ENCODE data around the gene TBKBP1.

TBKBP1 gene

GRCh38 chr17:47714773-47715396 lies 20.9 kb downstream of the TBKBP1 start:
- peaks cover 7% of the 10 kb centered on the region; the same call in 1 of the 2 replicates for H4K20me1 ChIP-seq (ENCODE audit: insufficient read depth, low read length)
- no peaks in the 10 kb centered on the region for H3K9me3 ChIP-seq (ENCODE audit: insufficient read depth, low read length, severe bottlenecking)
- peaks cover 20% of the 10 kb centered on the region for H3K27me3 ChIP-seq (ENCODE audit: insufficient read depth, low read length, poor library complexity)
- H3K4me1 ChIP-seq (ENCODE audit: insufficient read depth, low read length), result peaks cover 27% of the 10 kb centered on the region
- H3K4me3 ChIP-seq (ENCODE audit: low read depth in 1 of 2, low read length in 2 of 2), result no peak overlapping the region
- no peaks in the 10 kb centered on the region for H3K36me3 ChIP-seq (ENCODE audit: insufficient read depth, low read length)
- no peak overlapping the region for H2AFZ ChIP-seq (ENCODE audit: low read depth, low read length)
- no peak overlapping the region for H3K4me2 ChIP-seq (ENCODE audit: insufficient read depth, low read length)
- H3K79me2 ChIP-seq (ENCODE audit: insufficient read depth, low read length), result no peaks in the 10 kb centered on the region
- H3K9ac ChIP-seq (ENCODE audit: low read depth, low read length), result no peak overlapping the region
- H3K27ac ChIP-seq (ENCODE audit: low read length), result no peak overlapping the region
- ATAC-seq (ENCODE audit: insufficient read depth, low read depth) (no peak), DNase-seq (no peak)
- TF ChIP-seq EZH2 (IDR thresholded peaks at IDR 0.05; ENCODE audit: borderline replicate concordance, low read depth, low read length, severe bottlenecking) (no peak), CTCF (IDR thresholded peaks at IDR 0.05; ENCODE audit: borderline replicate concordance, extremely low read depth, low read length, poor library complexity, severe bottlenecking) (no peak)

GRCh38 chr17:47715669-47716325 lies 21.8 kb downstream of the TBKBP1 start:
- no peak for ATAC-seq (ENCODE audit: insufficient read depth, low read depth)
- TF ChIP-seq CTCF (IDR thresholded peaks at IDR 0.05; ENCODE audit: borderline replicate concordance, extremely low read depth, low read length, poor library complexity, severe bottlenecking), result no peak
- no peak for TF ChIP-seq EZH2 (IDR thresholded peaks at IDR 0.05; ENCODE audit: borderline replicate concordance, low read depth, low read length, severe bottlenecking)
- Histone ChIP-seq H3K27me3 (ENCODE audit: insufficient read depth, low read length, poor library complexity) (peaks cover 25% of the 10 kb centered on the region), H3K79me2 (ENCODE audit: insufficient read depth, low read length) (no peaks in the 10 kb centered on the region), H3K4me3 (ENCODE audit: low read depth in 1 of 2, low read length in 2 of 2) (no peak overlapping the region), H3K4me1 (ENCODE audit: insufficient read depth, low read length) (peaks cover 32% of the 10 kb centered on the region), H3K4me2 (ENCODE audit: insufficient read depth, low read length) (no peak overlapping the region), H4K20me1 (ENCODE audit: insufficient read depth, low read length) (peaks cover 7% of the 10 kb centered on the region; the same call in 1 of the 2 replicates), H3K9me3 (ENCODE audit: insufficient read depth, low read length, severe bottlenecking) (no peaks in the 10 kb centered on the region), H2AFZ (ENCODE audit: low read depth, low read length) (no peak overlapping the region), H3K36me3 (ENCODE audit: insufficient read depth, low read length) (no peaks in the 10 kb centered on the region), H3K27ac (ENCODE audit: low read length) (no peak overlapping the region), H3K9ac (ENCODE audit: low read depth, low read length) (no peak overlapping the region)
- DNase-seq, result no peak

GRCh38 chr17:47716375-47716774 lies 22.4 kb downstream of the TBKBP1 start:
- H3K27ac ChIP-seq (ENCODE audit: low read length), result no peak overlapping the region
- no peaks in the 10 kb centered on the region for H3K9me3 ChIP-seq (ENCODE audit: insufficient read depth, low read length, severe bottlenecking)
- TF ChIP-seq CTCF (IDR thresholded peaks at IDR 0.05; ENCODE audit: borderline replicate concordance, extremely low read depth, low read length, poor library complexity, severe bottlenecking) (no peak), EZH2 (IDR thresholded peaks at IDR 0.05; ENCODE audit: borderline replicate concordance, low read depth, low read length, severe bottlenecking) (no peak)
- no peak overlapping the region for H2AFZ ChIP-seq (ENCODE audit: low read depth, low read length)
- ATAC-seq (ENCODE audit: insufficient read depth, low read depth), result no peak
- no peak overlapping the region for H3K4me3 ChIP-seq (ENCODE audit: low read depth in 1 of 2, low read length in 2 of 2)
- no peaks in the 10 kb centered on the region for H3K79me2 ChIP-seq (ENCODE audit: insufficient read depth, low read length)
- peaks cover 28% of the 10 kb centered on the region for H3K27me3 ChIP-seq (ENCODE audit: insufficient read depth, low read length, poor library complexity)
- no peak overlapping the region for H3K4me2 ChIP-seq (ENCODE audit: insufficient read depth, low read length)
- H3K4me1 ChIP-seq (ENCODE audit: insufficient read depth, low read length), result peaks cover 32% of the 10 kb centered on the region
- H3K9ac ChIP-seq (ENCODE audit: low read depth, low read length), result no peak overlapping the region
- peaks cover 7% of the 10 kb centered on the region; the same call in 1 of the 2 replicates for H4K20me1 ChIP-seq (ENCODE audit: insufficient read depth, low read length)
- H3K36me3 ChIP-seq (ENCODE audit: insufficient read depth, low read length), result no peaks in the 10 kb centered on the region
- DNase-seq, result no peak
